Measurements from ENCODE around the gene ADORA2A. TPM values are rescaled to one million over a fixed set of nuclear protein-coding genes. Genes with fewer than 3 reads are reported as not detected.

Gene ADORA2A
- total RNA-seq, 4 donors from 2014 or later: 3.0 to 6.2 (median 3.0) TPM; not detected in 1

- DNase-seq: no peak
- no peak overlapping the region for H3K4me3 ChIP-seq
- intact Hi-C loops (cut with DNase I; ENCODE audit: low total_unique reads): loop anchor here (10.0 kb wide), 1 partner anchor 83 kb away; no protein-coding TSS in a partner anchor
- in situ Hi-C loops (cut with MboI; ENCODE audit: low pct_ligation_motif_present in 1 of 4, low pct_unique_long_range_greater_than_20kb in 1 of 4, low sequenced_read_pairs in 3 of 4): loop anchor here in 1 of 4 donors (10.0 kb wide), 1 partner anchor 103 kb away; no protein-coding TSS in a partner anchor
- no peaks in the 10 kb centered on the region for H3K9me3 ChIP-seq
- peaks cover 25% of the 10 kb centered on the region for H3K27me3 ChIP-seq
- H3K27ac ChIP-seq: no peak overlapping the region
- TF ChIP-seq, protein P1, sequence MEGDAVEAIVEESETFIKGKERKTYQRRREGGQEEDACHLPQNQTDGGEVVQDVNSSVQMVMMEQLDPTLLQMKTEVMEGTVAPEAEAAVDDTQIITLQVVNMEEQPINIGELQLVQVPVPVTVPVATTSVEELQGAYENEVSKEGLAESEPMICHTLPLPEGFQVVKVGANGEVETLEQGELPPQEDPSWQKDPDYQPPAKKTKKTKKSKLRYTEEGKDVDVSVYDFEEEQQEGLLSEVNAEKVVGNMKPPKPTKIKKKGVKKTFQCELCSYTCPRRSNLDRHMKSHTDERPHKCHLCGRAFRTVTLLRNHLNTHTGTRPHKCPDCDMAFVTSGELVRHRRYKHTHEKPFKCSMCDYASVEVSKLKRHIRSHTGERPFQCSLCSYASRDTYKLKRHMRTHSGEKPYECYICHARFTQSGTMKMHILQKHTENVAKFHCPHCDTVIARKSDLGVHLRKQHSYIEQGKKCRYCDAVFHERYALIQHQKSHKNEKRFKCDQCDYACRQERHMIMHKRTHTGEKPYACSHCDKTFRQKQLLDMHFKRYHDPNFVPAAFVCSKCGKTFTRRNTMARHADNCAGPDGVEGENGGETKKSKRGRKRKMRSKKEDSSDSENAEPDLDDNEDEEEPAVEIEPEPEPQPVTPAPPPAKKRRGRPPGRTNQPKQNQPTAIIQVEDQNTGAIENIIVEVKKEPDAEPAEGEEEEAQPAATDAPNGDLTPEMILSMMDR (IDR thresholded peaks at IDR 0.05): no peak
- TF ChIP-seq EP300 (IDR thresholded peaks at IDR 0.05; ENCODE audit: low read depth): no peak
- TF ChIP-seq POLR2AphosphoS5 (IDR thresholded peaks at IDR 0.05): no peak
- no peak for TF ChIP-seq POLR2A (IDR thresholded peaks at IDR 0.05)
- WGBS, 2 donors (ENCODE audit: low coverage in 1 of 2): 63% methylated on average over 5 of the region's 5 CpGs; no CpG with 5 or more reads in 1 of the 2 donors
- H3K36me3 ChIP-seq: no peaks in the 10 kb centered on the region
- peaks cover 0 to 13% (median 11%) of the 10 kb centered on the region in 4 donors for H3K4me1 ChIP-seq
Measured at GRCh38 chr22:24422102-24422665, 5.2 kb upstream of the ADORA2A start.

- peak; percentile 56 for DNase-seq
- Histone ChIP-seq H3K4me1 (peaks cover 0 to 13% (median 11%) of the 10 kb centered on the region in 4 donors), H3K27me3 (peaks cover 25% of the 10 kb centered on the region), H3K9me3 (no peaks in the 10 kb centered on the region), H3K4me3 (peak overlapping the region; percentile 32 to 54 (median 45)), H3K36me3 (no peaks in the 10 kb centered on the region), H3K27ac (peak overlapping the region in 3 of 4 donors; percentile 5 to 12 (median 7))
- no peak for TF ChIP-seq POLR2A (IDR thresholded peaks at IDR 0.05)
- TF ChIP-seq, protein P1 (IDR thresholded peaks at IDR 0.05): peak; percentile 43 to 94 (median 81)
- 2% methylated on average over 13 to 52 of the region's 56 CpGs for WGBS, 2 donors (ENCODE audit: low coverage in 1 of 2)
- intact Hi-C loops (cut with DNase I; ENCODE audit: low total_unique reads) (loop anchor here (10.0 kb wide), 1 partner anchor 81 kb away; no protein-coding TSS in a partner anchor), in situ Hi-C loops (cut with MboI; ENCODE audit: low pct_ligation_motif_present in 1 of 4, low pct_unique_long_range_greater_than_20kb in 1 of 4, low sequenced_read_pairs in 3 of 4) (loop anchor here in 1 of 4 donors (10.0 kb wide), 1 partner anchor 101 kb away; no protein-coding TSS in a partner anchor)
Measured at GRCh38 chr22:24423519-24424000, 3.8 kb upstream of the ADORA2A start.

- Histone ChIP-seq H3K27me3 (peaks cover 25% of the 10 kb centered on the region), H3K27ac (peak overlapping the region in 3 of 4 donors; percentile 5 to 12 (median 7)), H3K9me3 (no peaks in the 10 kb centered on the region), H3K36me3 (no peaks in the 10 kb centered on the region), H3K4me3 (peak overlapping the region; percentile 32 to 54 (median 45)), H3K4me1 (peaks cover 0 to 13% (median 11%) of the 10 kb centered on the region in 4 donors)
- WGBS, 2 donors (ENCODE audit: low coverage in 1 of 2): 26% methylated on average over 45 of the region's 105 CpGs; no CpG with 5 or more reads in 1 of the 2 donors
- no peak for DNase-seq
- in situ Hi-C loops (cut with MboI; ENCODE audit: low pct_ligation_motif_present in 1 of 4, low pct_unique_long_range_greater_than_20kb in 1 of 4, low sequenced_read_pairs in 3 of 4): loop anchor here in 1 of 4 donors (10.0 kb wide), 1 partner anchor 101 kb away; no protein-coding TSS in a partner anchor
- intact Hi-C loops (cut with DNase I; ENCODE audit: low total_unique reads): loop anchor here (10.0 kb wide), 1 partner anchor 81 kb away; no protein-coding TSS in a partner anchor
- no peak for TF ChIP-seq POLR2A (IDR thresholded peaks at IDR 0.05)
- no peak for TF ChIP-seq POLR2AphosphoS5 (IDR thresholded peaks at IDR 0.05)
- TF ChIP-seq EP300 (IDR thresholded peaks at IDR 0.05; ENCODE audit: low read depth): no peak
- TF ChIP-seq, protein P1 (IDR thresholded peaks at IDR 0.05): no peak
Measured at GRCh38 chr22:24424001-24424900, 3.1 kb upstream of the ADORA2A start.
